Measurements from ENCODE around the gene MTPN.
A peak's percentile ranks its signal among the peaks of the same experiment; 100 is the strongest.

Gene MTPN

GRCh38 chr7:135981958-135982646, 4.9 kb upstream of the MTPN start:
- no peak for DNase-seq (ENCODE audit: low read depth in 2 of 2)

- peak; percentile 74 to 79 for DNase-seq (ENCODE audit: low read depth in 2 of 2)
These were observed 3.6 kb upstream of the MTPN start for GRCh38 chr7:135980665-135981180.

- DNase-seq (ENCODE audit: low read depth in 2 of 2) = no peak
These were observed 2.9 kb upstream of the MTPN start for GRCh38 chr7:135980012-135980551.

GRCh38 chr7:135979471-135980011, 2.4 kb upstream of the MTPN start:
- DNase-seq (ENCODE audit: low read depth in 2 of 2) = no peak

GRCh38 chr7:135978624-135979023, 1.5 kb upstream of the MTPN start:
- DNase-seq (ENCODE audit: low read depth in 2 of 2) = no peak

- no peak for DNase-seq (ENCODE audit: low read depth in 2 of 2)
These were observed 545 bp upstream of the MTPN start for GRCh38 chr7:135977742-135978066.

DNA sequence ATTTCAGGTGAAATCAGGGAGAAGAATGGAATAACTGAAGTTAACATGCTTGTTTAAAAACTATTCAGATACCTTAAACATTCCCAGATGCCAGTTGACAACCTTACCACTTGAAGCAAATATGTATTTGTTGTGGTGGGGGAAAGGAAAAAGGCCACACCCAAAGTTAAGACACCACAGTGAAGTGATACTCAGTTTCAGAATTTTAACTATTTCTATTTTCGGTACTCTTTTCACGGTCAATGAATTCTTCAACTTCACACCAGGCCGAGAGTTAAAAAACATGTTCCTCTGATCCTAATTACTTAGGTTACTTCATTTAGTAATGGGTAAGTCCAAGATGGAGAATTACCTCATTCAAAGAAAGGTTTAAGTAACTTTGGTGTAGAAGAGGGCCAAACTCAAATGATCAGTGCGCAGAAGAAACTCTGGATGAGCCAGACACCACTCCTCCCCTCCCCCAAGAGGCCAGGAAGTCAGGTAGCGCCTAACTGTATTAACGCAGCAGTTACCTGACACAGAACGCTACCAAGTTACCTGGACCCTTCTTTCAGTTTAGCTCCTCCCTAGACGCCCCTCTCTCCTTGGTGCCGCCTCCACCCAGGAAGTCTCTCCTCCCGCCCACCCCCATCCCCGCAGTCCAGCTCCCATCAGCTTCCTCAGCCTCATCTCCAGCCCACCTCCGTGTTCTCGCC, 700 bp downstream of the MTPN start:
- DNase-seq (ENCODE audit: low read depth in 2 of 2) = no peak

DNA sequence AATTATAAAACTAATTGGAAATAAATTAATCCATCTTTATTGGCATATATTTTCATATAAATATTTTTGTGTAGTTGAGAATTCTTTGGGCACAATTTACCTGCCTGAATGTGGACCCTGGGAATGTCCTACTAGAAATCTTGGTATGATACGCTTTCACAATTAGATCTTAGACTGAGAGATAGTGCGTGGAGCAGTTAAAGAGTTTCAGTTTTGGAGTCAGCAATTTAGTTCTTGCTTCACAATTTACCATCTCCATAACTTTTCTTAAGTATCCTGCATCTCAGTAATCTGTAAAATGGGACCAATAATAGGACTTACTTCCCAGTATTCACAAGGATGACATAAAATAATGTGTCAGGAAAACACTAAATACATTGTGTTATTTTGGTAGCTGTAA, 2.0 kb downstream of the MTPN start:
- no peak for DNase-seq (ENCODE audit: low read depth in 2 of 2)

DNA sequence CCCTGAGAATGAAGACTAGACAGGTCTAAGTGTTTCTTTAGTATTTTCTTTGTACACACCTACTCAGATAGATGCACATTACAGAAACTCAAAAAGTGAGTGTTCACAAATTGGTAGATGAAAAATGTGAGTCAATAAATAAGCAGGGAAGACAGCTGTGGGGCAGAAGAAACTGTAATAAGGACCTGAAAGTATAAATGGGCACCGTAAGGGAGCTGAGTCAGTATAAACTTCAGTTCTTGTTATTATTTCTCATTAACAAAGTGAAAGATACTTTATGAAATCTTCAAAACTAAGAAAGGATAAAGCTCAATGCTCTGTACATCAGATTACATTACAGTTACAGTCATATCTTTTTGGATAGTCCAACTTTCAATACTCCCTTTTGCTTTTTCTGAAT, 2.5 kb downstream of the MTPN start:
- no peak for DNase-seq (ENCODE audit: low read depth in 2 of 2)

DNA sequence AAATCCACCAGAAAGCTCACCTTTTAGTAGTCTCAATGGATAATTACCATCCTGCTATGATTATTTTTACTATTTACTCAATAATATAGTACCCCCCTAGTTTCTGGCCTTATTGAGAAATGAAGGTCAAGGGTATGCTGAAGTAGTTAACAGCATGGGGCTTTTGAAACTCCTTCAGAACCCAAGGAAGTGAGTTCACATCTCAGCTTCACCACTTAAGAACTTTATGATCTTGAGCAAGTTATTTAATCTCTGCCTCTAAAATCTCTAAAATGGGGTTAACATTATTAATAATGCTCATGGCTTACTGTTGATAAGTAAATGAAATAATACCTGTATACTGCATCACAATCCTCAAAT, 5.8 kb downstream of the MTPN start:
- DNase-seq (ENCODE audit: low read depth in 2 of 2) = no peak

DNA sequence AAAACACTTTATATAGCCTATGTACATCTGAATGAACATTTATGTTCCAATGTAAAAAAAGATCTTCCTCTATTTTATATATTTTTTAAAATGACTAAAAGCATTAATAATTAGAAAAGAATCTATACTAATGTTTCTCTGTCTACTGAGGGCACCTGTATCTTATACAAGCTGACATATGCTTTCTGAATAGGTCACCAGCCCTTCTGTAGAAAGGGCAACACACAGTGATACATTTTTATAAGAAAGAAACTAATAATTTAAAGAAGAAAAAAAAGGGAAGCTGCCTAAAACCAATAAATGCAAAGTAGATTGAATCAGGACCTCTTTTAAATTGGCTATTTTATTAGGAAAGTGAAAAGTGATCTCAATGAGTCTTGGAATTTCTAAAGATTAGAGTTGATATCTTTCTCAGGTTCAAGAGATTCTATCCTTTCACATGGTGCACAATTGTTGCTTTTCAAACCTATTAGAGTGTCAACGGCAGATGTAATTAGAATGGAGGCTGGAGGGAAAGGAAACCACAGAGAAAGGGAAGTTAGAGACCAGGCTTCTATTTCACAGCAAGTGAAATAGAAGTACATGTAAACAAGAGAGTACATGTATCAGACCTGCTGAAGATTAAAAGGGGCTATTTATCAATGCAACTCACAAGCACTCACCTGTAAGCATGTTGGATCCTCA, 6.3 kb downstream of the MTPN start:
- no peak for DNase-seq (ENCODE audit: low read depth in 2 of 2)

DNA sequence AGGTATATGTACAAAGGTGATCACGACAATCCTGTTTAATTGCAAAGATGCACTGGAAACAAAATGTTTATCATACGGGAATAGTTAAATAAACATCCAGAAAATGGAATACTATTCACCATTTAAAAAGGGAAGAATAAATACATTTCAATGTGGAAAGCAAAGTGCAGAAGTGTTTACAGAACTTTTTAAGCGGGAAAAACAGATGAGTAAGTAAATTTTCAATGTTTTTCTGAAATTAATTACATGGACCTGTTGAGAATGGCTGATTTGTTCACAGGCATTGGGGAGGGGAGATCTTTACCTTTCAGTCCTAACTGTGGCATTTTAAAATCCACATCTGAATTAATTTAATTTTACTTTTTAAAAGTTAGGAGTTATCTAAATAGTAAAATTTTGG, 7.1 kb downstream of the MTPN start:
- no peak for DNase-seq (ENCODE audit: low read depth in 2 of 2)

- DNase-seq (ENCODE audit: low read depth in 2 of 2) = no peak
These were observed 10.7 kb downstream of the MTPN start for GRCh38 chr7:135966341-135967043.

- no peak for DNase-seq (ENCODE audit: low read depth in 2 of 2)
These were observed 11.6 kb downstream of the MTPN start for GRCh38 chr7:135965602-135966001.

- DNase-seq (ENCODE audit: low read depth in 2 of 2) = no peak
These were observed 12.4 kb downstream of the MTPN start for GRCh38 chr7:135964791-135965190.

GRCh38 chr7:135964274-135964673, 12.9 kb downstream of the MTPN start:
- DNase-seq (ENCODE audit: low read depth in 2 of 2) = no peak

- no peak for DNase-seq (ENCODE audit: low read depth in 2 of 2)
These were observed 14.4 kb downstream of the MTPN start for GRCh38 chr7:135962802-135963201.

GRCh38 chr7:135960709-135961451, 16.3 kb downstream of the MTPN start:
- no peak for DNase-seq (ENCODE audit: low read depth in 2 of 2)

DNA sequence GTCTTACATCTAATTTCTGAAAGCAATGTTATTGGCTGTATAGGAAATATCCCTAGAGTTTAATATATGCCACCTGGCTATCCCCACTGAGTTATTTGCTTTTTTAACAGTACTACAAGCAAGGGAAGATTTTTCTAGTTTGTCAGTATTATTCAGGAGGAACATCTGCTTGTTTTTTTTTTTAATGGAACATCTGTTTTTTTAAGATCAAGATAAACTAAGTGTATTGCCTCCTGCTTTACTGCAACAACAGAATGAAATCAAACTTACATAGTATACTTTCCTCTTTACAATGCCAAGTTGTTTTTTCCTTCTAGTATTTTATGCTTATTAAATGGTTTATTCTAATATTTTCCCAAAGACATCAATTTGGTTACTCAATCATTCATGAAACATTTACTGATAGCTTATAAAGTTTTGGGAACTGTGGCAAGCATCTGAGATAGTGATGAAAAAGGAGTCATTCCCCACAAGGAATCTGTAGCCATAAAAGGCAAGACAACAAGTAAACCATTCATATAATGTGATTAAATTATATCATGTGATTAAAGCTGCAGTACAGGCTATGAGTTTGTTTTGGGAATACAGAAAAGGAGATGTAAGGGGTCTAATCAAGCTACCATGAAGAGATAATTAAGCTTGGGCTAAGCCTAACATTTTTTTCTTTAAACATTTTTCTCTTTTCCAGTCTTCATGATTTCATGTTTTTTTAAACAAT, 17.4 kb downstream of the MTPN start:
- DNase-seq (ENCODE audit: low read depth in 2 of 2) = no peak

- no peak for DNase-seq (ENCODE audit: low read depth in 2 of 2)
These were observed 19.0 kb downstream of the MTPN start for GRCh38 chr7:135958173-135958572.

Measured in fibroblast of skin of left quadriceps (primary cell).